ENCODE data around the gene RAD9A. TPM values are rescaled to one million over a fixed set of nuclear protein-coding genes. Genes with fewer than 3 reads are reported as not detected.

The RAD9A gene
- total RNA-seq, 1 experiment from 2014 or later, result 43.0 TPM

DNA sequence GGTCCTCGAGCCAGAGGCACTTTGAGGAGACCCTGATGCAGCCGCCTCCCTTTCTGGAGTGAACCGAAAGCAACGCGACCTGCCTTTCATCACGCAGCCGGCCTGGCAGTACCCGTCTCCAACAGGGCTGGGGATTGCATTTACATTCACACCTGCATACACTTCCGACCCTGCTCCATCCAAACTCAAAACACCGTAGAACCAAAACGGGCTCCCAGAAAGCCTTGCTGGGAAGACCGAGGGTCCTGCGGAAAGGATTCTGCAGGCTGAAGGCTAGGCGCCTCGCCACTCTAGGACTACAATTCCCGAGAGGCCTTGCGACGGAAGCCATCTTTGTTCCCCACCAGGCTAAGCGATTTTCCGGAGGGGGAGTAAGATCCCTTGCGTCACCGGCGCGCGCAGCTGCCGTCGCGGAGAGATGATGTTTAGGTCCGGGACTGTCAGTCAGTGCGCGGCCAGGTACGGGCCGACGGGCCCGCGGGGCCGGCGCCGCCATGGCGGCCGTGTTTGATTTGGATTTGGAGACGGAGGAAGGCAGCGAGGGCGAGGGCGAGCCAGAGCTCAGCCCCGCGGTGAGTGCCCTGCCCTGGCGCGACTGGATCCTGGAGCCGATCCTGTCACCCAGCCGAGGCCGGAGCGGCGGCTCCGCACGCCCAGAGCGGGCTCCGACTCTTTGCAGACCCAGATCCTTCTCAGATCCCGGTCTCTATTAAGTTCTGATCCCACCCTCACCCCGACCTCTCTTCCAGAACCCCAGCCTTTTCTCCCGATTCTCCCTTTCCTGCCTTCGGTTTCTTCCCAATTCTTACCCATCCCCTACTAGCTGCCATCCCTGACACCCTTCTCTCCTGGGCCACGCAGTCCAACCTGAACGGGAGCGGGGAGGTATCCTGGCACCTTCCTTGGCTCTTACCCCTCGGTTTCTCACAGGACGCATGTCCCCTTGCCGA is 36.5 kb downstream of the RAD9A start, which contains the start of gene RPS6KB2:
TSS of gene RPS6KB2 (plus strand) at position 443 of the 950 bp plus-strand sequence. CDS start at position 495, 52 bp downstream.
- Histone ChIP-seq H3K27me3 (replicated peaks; ENCODE audit: insufficient read depth, low read depth, low read length, poor library complexity) (no peaks in the 10 kb centered on the region), H3K27ac (ENCODE audit: low read depth, low read length, poor library complexity, severe bottlenecking) (peak within 1 kb of the TSS; percentile 78), H3K9me3 (ENCODE audit: low read depth, low read length, poor library complexity, severe bottlenecking) (no peaks in the 10 kb centered on the region), H3K4me1 (ENCODE audit: insufficient read depth, low read length, poor library complexity, severe bottlenecking) (peaks cover 11% of the 10 kb centered on the region), H3K36me3 (ENCODE audit: insufficient read depth, low read length, poor library complexity, severe bottlenecking) (peaks cover 8% of the 10 kb centered on the region), H3K4me3 (ENCODE audit: low read depth, low read length, poor library complexity, severe bottlenecking) (peak within 1 kb of the TSS; percentile 74)
- ChIA-PET CTCF (no interaction called here), POLR2A (ENCODE audit: low non-redundant PET) (no interaction called here)
- peak; percentile 99 for DNase-seq (ENCODE audit: low spot score)
- TF ChIP-seq EZH2 (IDR thresholded peaks at IDR 0.05; ENCODE audit: borderline replicate concordance, low read depth, low read length, poor library complexity, severe bottlenecking), result no peak
- TF ChIP-seq, protein P1, sequence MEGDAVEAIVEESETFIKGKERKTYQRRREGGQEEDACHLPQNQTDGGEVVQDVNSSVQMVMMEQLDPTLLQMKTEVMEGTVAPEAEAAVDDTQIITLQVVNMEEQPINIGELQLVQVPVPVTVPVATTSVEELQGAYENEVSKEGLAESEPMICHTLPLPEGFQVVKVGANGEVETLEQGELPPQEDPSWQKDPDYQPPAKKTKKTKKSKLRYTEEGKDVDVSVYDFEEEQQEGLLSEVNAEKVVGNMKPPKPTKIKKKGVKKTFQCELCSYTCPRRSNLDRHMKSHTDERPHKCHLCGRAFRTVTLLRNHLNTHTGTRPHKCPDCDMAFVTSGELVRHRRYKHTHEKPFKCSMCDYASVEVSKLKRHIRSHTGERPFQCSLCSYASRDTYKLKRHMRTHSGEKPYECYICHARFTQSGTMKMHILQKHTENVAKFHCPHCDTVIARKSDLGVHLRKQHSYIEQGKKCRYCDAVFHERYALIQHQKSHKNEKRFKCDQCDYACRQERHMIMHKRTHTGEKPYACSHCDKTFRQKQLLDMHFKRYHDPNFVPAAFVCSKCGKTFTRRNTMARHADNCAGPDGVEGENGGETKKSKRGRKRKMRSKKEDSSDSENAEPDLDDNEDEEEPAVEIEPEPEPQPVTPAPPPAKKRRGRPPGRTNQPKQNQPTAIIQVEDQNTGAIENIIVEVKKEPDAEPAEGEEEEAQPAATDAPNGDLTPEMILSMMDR (conservative IDR thresholded peaks at IDR 0.05; ENCODE audit: low read depth, low read length), result no peak
- intact Hi-C loops (cut with micrococcal nuclease; ENCODE audit: unreplicated experiment), result no loop called here
- BruUV-seq (replicated peaks), result no TSS peak

DNA sequence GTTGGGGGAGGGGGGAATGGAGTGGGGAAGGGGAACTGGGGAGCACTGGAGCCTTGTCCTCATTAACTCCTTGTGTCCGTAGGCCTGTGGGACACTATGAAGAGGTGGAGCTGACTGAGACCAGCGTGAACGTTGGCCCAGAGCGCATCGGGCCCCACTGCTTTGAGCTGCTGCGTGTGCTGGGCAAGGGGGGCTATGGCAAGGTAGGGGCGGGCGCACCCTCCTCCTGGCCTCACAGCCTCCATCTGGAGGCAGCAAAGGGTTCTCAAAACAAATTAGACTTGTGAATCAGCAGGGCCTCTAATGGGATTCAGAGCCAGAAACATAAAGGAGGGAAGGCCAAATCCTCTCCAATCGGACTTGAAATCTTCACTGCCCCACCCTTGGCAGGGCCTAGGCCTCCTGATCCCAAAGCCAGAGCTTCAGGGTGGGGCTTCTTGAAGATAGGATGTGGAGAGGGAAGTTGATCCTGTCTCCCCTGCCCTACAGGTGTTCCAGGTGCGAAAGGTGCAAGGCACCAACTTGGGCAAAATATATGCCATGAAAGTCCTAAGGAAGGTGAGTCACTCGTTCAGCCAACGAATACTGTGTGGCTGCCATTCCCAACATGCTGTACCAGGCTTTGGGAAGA is 37.4 kb downstream of the RAD9A start:
- ChIA-PET CTCF (no interaction called here), POLR2A (ENCODE audit: low non-redundant PET) (interaction anchor here (0.6 kb wide), 1 partner anchor 54 kb away, joined by 7 read pairs; the partner anchor contains the start of gene AIP)
- Histone ChIP-seq H3K4me3 (ENCODE audit: low read depth, low read length, poor library complexity, severe bottlenecking) (peak overlapping the region; percentile 74), H3K4me1 (ENCODE audit: insufficient read depth, low read length, poor library complexity, severe bottlenecking) (peaks cover 11% of the 10 kb centered on the region), H3K9me3 (ENCODE audit: low read depth, low read length, poor library complexity, severe bottlenecking) (no peaks in the 10 kb centered on the region), H3K36me3 (ENCODE audit: insufficient read depth, low read length, poor library complexity, severe bottlenecking) (peaks cover 15% of the 10 kb centered on the region), H3K27me3 (replicated peaks; ENCODE audit: insufficient read depth, low read depth, low read length, poor library complexity) (no peaks in the 10 kb centered on the region), H3K27ac (ENCODE audit: low read depth, low read length, poor library complexity, severe bottlenecking) (peak overlapping the region; percentile 78)
- BruUV-seq (replicated peaks), result TSS peak; percentile 46
- DNase-seq (ENCODE audit: low spot score), result no peak
- TF ChIP-seq EZH2 (IDR thresholded peaks at IDR 0.05; ENCODE audit: borderline replicate concordance, low read depth, low read length, poor library complexity, severe bottlenecking), result no peak
- TF ChIP-seq, protein P1 (conservative IDR thresholded peaks at IDR 0.05; ENCODE audit: low read depth, low read length), result no peak
- intact Hi-C loops (cut with micrococcal nuclease; ENCODE audit: unreplicated experiment), result no loop called here

DNA sequence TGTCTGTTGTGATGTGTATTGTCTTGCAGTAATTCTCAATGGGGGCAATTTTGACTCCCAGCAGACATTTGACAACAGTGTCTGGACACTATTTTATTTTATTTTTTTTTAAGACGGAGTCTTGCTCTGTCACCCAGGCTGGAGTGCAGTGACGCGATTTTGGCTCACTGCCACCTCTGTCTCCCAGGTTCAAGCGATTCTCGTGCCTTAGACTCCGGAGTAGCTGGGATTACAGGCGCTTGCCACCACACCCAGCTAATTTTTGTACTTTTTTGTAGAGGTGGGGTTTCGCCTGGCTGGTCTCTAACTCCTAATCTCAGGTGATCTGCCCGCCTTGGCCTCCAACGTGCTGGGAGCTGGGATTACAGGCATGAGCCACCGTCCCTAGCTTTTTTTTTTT is 37.9 kb downstream of the RAD9A start:
- TF ChIP-seq EZH2 (IDR thresholded peaks at IDR 0.05; ENCODE audit: borderline replicate concordance, low read depth, low read length, poor library complexity, severe bottlenecking), result no peak
- TF ChIP-seq, protein P1 (conservative IDR thresholded peaks at IDR 0.05; ENCODE audit: low read depth, low read length), result no peak
- DNase-seq (ENCODE audit: low spot score), result no peak
- no peak overlapping the region for H3K27ac ChIP-seq (ENCODE audit: low read depth, low read length, poor library complexity, severe bottlenecking)
- ChIA-PET POLR2A (ENCODE audit: low non-redundant PET) (interaction anchor here (0.6 kb wide), 1 partner anchor 53 kb away, joined by 7 read pairs; the partner anchor contains the start of gene AIP), CTCF (no interaction called here)
- peaks cover 20% of the 10 kb centered on the region for H3K36me3 ChIP-seq (ENCODE audit: insufficient read depth, low read length, poor library complexity, severe bottlenecking)
- H3K4me3 ChIP-seq (ENCODE audit: low read depth, low read length, poor library complexity, severe bottlenecking), result no peak overlapping the region
- H3K4me1 ChIP-seq (ENCODE audit: insufficient read depth, low read length, poor library complexity, severe bottlenecking), result peaks cover 11% of the 10 kb centered on the region
- no TSS peak for BruUV-seq (replicated peaks)
- intact Hi-C loops (cut with micrococcal nuclease; ENCODE audit: unreplicated experiment), result no loop called here
- H3K27me3 ChIP-seq (replicated peaks; ENCODE audit: insufficient read depth, low read depth, low read length, poor library complexity), result no peaks in the 10 kb centered on the region
- no peaks in the 10 kb centered on the region for H3K9me3 ChIP-seq (ENCODE audit: low read depth, low read length, poor library complexity, severe bottlenecking)
